ENCODE results near the gene RAB3D.

GRCh38 chr19:11364296-11364904 is 24.9 kb upstream of the RAB3D start:
- TF ChIP-seq CTCF (IDR thresholded peaks at IDR 0.05) (no peak), POLR2A (IDR thresholded peaks at IDR 0.05) (no peak)
